DOHH2 (cell line): Measurements from ENCODE around the gene TMTC2.

Experiments used
- H3F3A ChIP-seq: fragments of 200-600 bp; sonication (generic), shearing (Covaris generic); 2 replicates; pipeline ENCODE4 v1.6.0; 2016; ENCODE audit warnings: antibody characterized with exemption, mild to moderate bottlenecking; ENCODE audit not compliant: control insufficient read depth, insufficient read depth
- H3K27ac ChIP-seq: fragments of 200-600 bp; sonication (generic); 2 replicates; pipeline ENCODE4 v1.5.1; 2014; ENCODE audit warnings: low read depth, mild to moderate bottlenecking, low read length, moderate library complexity
- H3K27me3 ChIP-seq: fragments of 200-600 bp; sonication (generic); 2 replicates; pipeline ENCODE4 v1.6.1; 2014; ENCODE audit warnings: mild to moderate bottlenecking, low read length, mixed read lengths; ENCODE audit not compliant: control insufficient read depth
- H3K36me3 ChIP-seq: fragments of 200-600 bp; sonication (generic); 2 replicates; pipeline ENCODE4 v1.6.1; 2014; ENCODE audit warnings: mild to moderate bottlenecking, low read length, moderate library complexity, mixed read lengths; ENCODE audit not compliant: control insufficient read depth
- H3K4me1 ChIP-seq: fragments of 200-600 bp; sonication (generic); 2 replicates; pipeline ENCODE4 v1.6.1; 2014; ENCODE audit warnings: mild to moderate bottlenecking, low read length, mixed read lengths; ENCODE audit not compliant: control insufficient read depth
- H3K4me2 ChIP-seq: fragments of 200-600 bp; sonication (generic); 2 replicates; pipeline ENCODE4 v1.6.0; 2014; ENCODE audit warnings: mild to moderate bottlenecking, low read length, moderate library complexity
- H3K4me3 ChIP-seq: fragments of 200-600 bp; sonication (generic); 2 replicates; pipeline ENCODE4 v1.5.1; 2014; ENCODE audit warnings: mild to moderate bottlenecking, low read length, mixed read lengths
- H3K79me2 ChIP-seq: fragments of 200-600 bp; sonication (generic); 2 replicates; pipeline ENCODE4 v1.6.1; 2014; ENCODE audit warnings: mild to moderate bottlenecking, low read length, mixed read lengths; ENCODE audit not compliant: control insufficient read depth
- H3K9me2 ChIP-seq: fragments of 200-600 bp; sonication (generic); replicated peaks from 2 replicates; pipeline ENCODE4 v1.6.1; 2014; ENCODE audit warnings: mild to moderate bottlenecking, low read length, mixed read lengths; ENCODE audit not compliant: control insufficient read depth
- H3K9me3 ChIP-seq: fragments of 200-600 bp; sonication (generic); 2 replicates; pipeline ENCODE4 v1.6.1; 2014; ENCODE audit warnings: antibody characterized with exemption, low read length, mixed read lengths; ENCODE audit not compliant: control insufficient read depth, insufficient read depth
- H4K20me1 ChIP-seq: fragments of 200-600 bp; sonication (generic); 2 replicates; pipeline ENCODE4 v1.6.0; 2014; ENCODE audit warnings: low read depth, mild to moderate bottlenecking, antibody characterized with exemption, low read length, moderate library complexity; ENCODE audit not compliant: control insufficient read depth, insufficient read depth
- CTCF ChIP-seq: fragments of 200-600 bp; sonication (generic); IDR thresholded peaks from one replicate; pipeline ENCODE4 v1.5.1; 2014; ENCODE audit warnings: antibody characterized with exemption, mild to moderate bottlenecking, low read depth, low read length; ENCODE audit not compliant: poor library complexity, severe bottlenecking
- EZH2phosphoT487 ChIP-seq: fragments of 200-600 bp; sonication (generic); IDR thresholded peaks from 2 replicates; pipeline ENCODE4 v1.6.1; 2017; ENCODE audit warnings: borderline replicate concordance, mild to moderate bottlenecking, antibody characterized with exemption, low read length, moderate library complexity, mixed read lengths

The TMTC2 gene

GRCh38 chr12:83102499-83102898 lies 415.8 kb downstream of the TMTC2 start:
- no peak for TF ChIP-seq EZH2phosphoT487
- no peak for TF ChIP-seq CTCF
- H3K4me3 ChIP-seq = no peak overlapping the region
- no peaks in the 10 kb centered on the region for H3K27me3 ChIP-seq
- H3K4me1 ChIP-seq = no peaks in the 10 kb centered on the region
- no peaks in the 10 kb centered on the region for H3F3A ChIP-seq
- no peaks in the 10 kb centered on the region for H3K36me3 ChIP-seq
- H3K4me2 ChIP-seq = no peak overlapping the region
- no peaks in the 10 kb centered on the region for H3K9me3 ChIP-seq
- H4K20me1 ChIP-seq = no peaks in the 10 kb centered on the region
- no peaks in the 10 kb centered on the region for H3K79me2 ChIP-seq
- no peaks in the 10 kb centered on the region for H3K9me2 ChIP-seq
- H3K27ac ChIP-seq = no peak overlapping the region

GRCh38 chr12:83106873-83107272 lies 420.2 kb downstream of the TMTC2 start:
- TF ChIP-seq EZH2phosphoT487 (no peak), CTCF (no peak)
- Histone ChIP-seq H3K4me3 (no peak overlapping the region), H3K4me2 (no peak overlapping the region)

GRCh38 chr12:83110424-83110823 lies 423.7 kb downstream of the TMTC2 start:
- no peaks in the 10 kb centered on the region for H3K27me3 ChIP-seq
- no peak overlapping the region for H3K27ac ChIP-seq
- H3K4me3 ChIP-seq = no peak overlapping the region
- no peaks in the 10 kb centered on the region for H4K20me1 ChIP-seq
- no peak for TF ChIP-seq EZH2phosphoT487
- no peak for TF ChIP-seq CTCF
- no peaks in the 10 kb centered on the region for H3K36me3 ChIP-seq
- H3K4me1 ChIP-seq = no peaks in the 10 kb centered on the region
- H3K79me2 ChIP-seq = no peaks in the 10 kb centered on the region
- no peaks in the 10 kb centered on the region for H3F3A ChIP-seq
- no peak overlapping the region for H3K4me2 ChIP-seq
- H3K9me3 ChIP-seq = no peaks in the 10 kb centered on the region
- H3K9me2 ChIP-seq = no peaks in the 10 kb centered on the region

More at GRCh38 chr12:83106873-83107272, 420.2 kb downstream of the TMTC2 start:
- Histone ChIP-seq H3K4me1 (no peaks in the 10 kb centered on the region), H3F3A (no peaks in the 10 kb centered on the region), H3K9me3 (no peaks in the 10 kb centered on the region), H3K9me2 (no peaks in the 10 kb centered on the region), H3K27ac (no peak overlapping the region), H3K79me2 (no peaks in the 10 kb centered on the region), H3K36me3 (no peaks in the 10 kb centered on the region), H4K20me1 (no peaks in the 10 kb centered on the region), H3K27me3 (no peaks in the 10 kb centered on the region)

- no peak overlapping the region for H3K27ac ChIP-seq
- no peak overlapping the region for H3K4me2 ChIP-seq
- H3K27me3 ChIP-seq = no peaks in the 10 kb centered on the region
- H3K36me3 ChIP-seq = no peaks in the 10 kb centered on the region
- no peaks in the 10 kb centered on the region for H3K9me2 ChIP-seq
- TF ChIP-seq CTCF (no peak), EZH2phosphoT487 (no peak)
- H3K9me3 ChIP-seq = no peaks in the 10 kb centered on the region
- no peaks in the 10 kb centered on the region for H3K79me2 ChIP-seq
- H3K4me3 ChIP-seq = no peak overlapping the region
- no peaks in the 10 kb centered on the region for H3F3A ChIP-seq
- H3K4me1 ChIP-seq = no peaks in the 10 kb centered on the region
- no peaks in the 10 kb centered on the region for H4K20me1 ChIP-seq
Observed at GRCh38 chr12:83113945-83114344, 427.2 kb downstream of the TMTC2 start.
